ENCODE measurements around the gene S100G. TPM values are rescaled to one million over a fixed set of nuclear protein-coding genes. Genes with fewer than 3 reads are reported as not detected.

Gene S100G
- total RNA-seq, 2 donors from 2014 or later: not detected

- H3K9me3 ChIP-seq: no peaks in the 10 kb centered on the region
- ATAC-seq (ENCODE audit: insufficient number of reproducible peaks, low FRiP score, low read depth) (no peak), DNase-seq (ENCODE audit: low spot score) (no peak)
- H3K36me3 ChIP-seq: no peaks in the 10 kb centered on the region
- H3K4me1 ChIP-seq (ENCODE audit: control insufficient read depth in 1 of 2, low read depth in 2 of 2): no peaks in the 10 kb centered on the region
- TF ChIP-seq CTCF (IDR thresholded peaks at IDR 0.05): no peak
- no peaks in the 10 kb centered on the region for H3K27me3 ChIP-seq (replicated peaks; ENCODE audit: insufficient read depth)
- no peak overlapping the region for H3K4me3 ChIP-seq
- H3K27ac ChIP-seq: no peak overlapping the region
Observed at GRCh38 chrX:16651391-16652024, 1.6 kb downstream of the S100G start.

- Histone ChIP-seq H3K27ac (no peak overlapping the region), H3K36me3 (no peaks in the 10 kb centered on the region), H3K27me3 (replicated peaks; ENCODE audit: insufficient read depth) (no peaks in the 10 kb centered on the region), H3K9me3 (no peaks in the 10 kb centered on the region), H3K4me3 (no peak overlapping the region), H3K4me1 (ENCODE audit: control insufficient read depth in 1 of 2, low read depth in 2 of 2) (no peaks in the 10 kb centered on the region)
- no peak for ATAC-seq (ENCODE audit: insufficient number of reproducible peaks, low FRiP score, low read depth)
- TF ChIP-seq CTCF (IDR thresholded peaks at IDR 0.05): no peak
- no peak for DNase-seq (ENCODE audit: low spot score)
Observed at GRCh38 chrX:16653424-16653823, 3.5 kb downstream of the S100G start.

- no peak overlapping the region for H3K27ac ChIP-seq
- no peak for ATAC-seq (ENCODE audit: insufficient number of reproducible peaks, low FRiP score, low read depth)
Observed at GRCh38 chrX:16654093-16654492, 4.1 kb downstream of the S100G start.

GRCh38 chrX:16658284-16658683 is 8.3 kb downstream of the S100G start:
- no peaks in the 10 kb centered on the region for H3K9me3 ChIP-seq
- H3K27ac ChIP-seq: no peak overlapping the region
- H3K4me3 ChIP-seq: no peak overlapping the region
- no peak for ATAC-seq (ENCODE audit: insufficient number of reproducible peaks, low FRiP score, low read depth)
- no peak for DNase-seq (ENCODE audit: low spot score)
- H3K27me3 ChIP-seq (replicated peaks; ENCODE audit: insufficient read depth): no peaks in the 10 kb centered on the region
- H3K4me1 ChIP-seq (ENCODE audit: control insufficient read depth in 1 of 2, low read depth in 2 of 2): no peaks in the 10 kb centered on the region
- TF ChIP-seq CTCF (IDR thresholded peaks at IDR 0.05): no peak
- H3K36me3 ChIP-seq: no peaks in the 10 kb centered on the region

More at GRCh38 chrX:16654093-16654492, 4.1 kb downstream of the S100G start:
- H3K27me3 ChIP-seq (replicated peaks; ENCODE audit: insufficient read depth): no peaks in the 10 kb centered on the region
- H3K4me3 ChIP-seq: no peak overlapping the region
- H3K36me3 ChIP-seq: no peaks in the 10 kb centered on the region
- no peaks in the 10 kb centered on the region for H3K4me1 ChIP-seq (ENCODE audit: control insufficient read depth in 1 of 2, low read depth in 2 of 2)
- DNase-seq (ENCODE audit: low spot score): no peak
- TF ChIP-seq CTCF (IDR thresholded peaks at IDR 0.05): no peak
- H3K9me3 ChIP-seq: no peaks in the 10 kb centered on the region

- Histone ChIP-seq H3K27ac (no peak overlapping the region), H3K4me1 (ENCODE audit: control insufficient read depth in 1 of 2, low read depth in 2 of 2) (no peaks in the 10 kb centered on the region), H3K27me3 (replicated peaks; ENCODE audit: insufficient read depth) (no peaks in the 10 kb centered on the region), H3K9me3 (no peaks in the 10 kb centered on the region), H3K4me3 (no peak overlapping the region), H3K36me3 (no peaks in the 10 kb centered on the region)
- no peak for ATAC-seq (ENCODE audit: insufficient number of reproducible peaks, low FRiP score, low read depth)
- no peak for DNase-seq (ENCODE audit: low spot score)
- TF ChIP-seq CTCF (IDR thresholded peaks at IDR 0.05): no peak
Observed at GRCh38 chrX:16659321-16659720, 9.4 kb downstream of the S100G start.
